HFF-Myc (cell line): ENCODE measurements around the gene LTBP2.

Experiments
- DNase-seq: peaks from one replicate; pipeline ENCODE4 v3.0.0-alpha.2; 2011; ENCODE audit warnings: low read depth; ENCODE audit errors: extremely low read depth
- H3K4me3 ChIP-seq: replicated peaks from 2 replicates; pipeline ENCODE4 v1.5.1; 2011; ENCODE audit warnings: low read depth, mild to moderate bottlenecking, control low read depth, low read length
- CTCF ChIP-seq: IDR thresholded peaks from 2 replicates; pipeline ENCODE4 v1.5.1; 2012; ENCODE audit warnings: mild to moderate bottlenecking, low read depth, low read length, control low read depth; ENCODE audit errors: missing control alignments

Gene LTBP2

GRCh38 chr14:74567219-74567618 is 44.8 kb downstream of the LTBP2 start:
- no peak for DNase-seq
- TF ChIP-seq CTCF = no peak
- H3K4me3 ChIP-seq = no peak overlapping the region

DNA sequence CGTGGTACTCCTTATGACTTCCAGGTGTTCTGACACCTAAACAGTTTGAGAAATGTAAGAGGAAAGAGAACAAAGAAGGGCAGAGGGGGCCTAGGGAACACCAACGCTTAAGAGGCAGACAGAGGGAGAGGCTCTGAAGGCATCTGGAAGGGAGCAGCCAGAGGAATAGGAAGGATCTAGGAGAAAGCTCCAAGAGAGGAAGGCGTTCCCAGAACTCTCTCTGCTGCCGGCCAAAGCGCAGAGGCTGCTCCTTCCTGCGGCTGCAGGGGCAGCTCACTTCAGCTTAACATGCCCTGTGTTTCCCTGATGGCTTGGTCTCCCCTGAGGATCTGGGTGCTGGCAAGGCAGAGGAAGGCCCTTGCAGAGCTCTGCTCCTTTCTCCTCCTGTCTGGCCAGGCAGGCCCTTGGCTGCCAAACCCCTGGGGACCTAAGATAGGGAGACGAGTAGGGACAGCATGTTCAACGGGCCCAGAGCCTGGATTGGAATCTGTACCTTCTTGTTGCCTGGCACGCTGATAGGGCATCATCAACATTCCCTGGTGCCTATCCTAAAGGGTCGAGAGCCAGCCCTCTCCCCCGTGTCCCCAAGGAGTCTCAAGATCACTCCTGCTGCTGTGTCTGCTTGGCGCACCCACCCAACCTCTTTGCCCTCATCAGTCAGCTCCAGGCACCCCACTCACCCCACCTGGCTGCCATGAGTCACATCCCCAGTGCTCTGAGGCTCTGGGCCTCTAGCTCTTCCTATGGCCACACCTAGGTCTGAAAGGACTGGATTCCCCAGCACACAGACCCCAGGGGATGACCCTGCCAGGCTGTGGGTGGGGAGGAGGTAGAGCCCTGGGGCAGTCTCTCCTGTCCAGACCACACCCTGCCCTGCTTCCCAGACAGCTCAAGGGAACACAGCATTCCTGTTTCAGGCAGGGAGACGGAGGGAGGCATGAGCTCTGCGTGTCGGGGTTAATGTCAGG is 45.6 kb downstream of the LTBP2 start:
- no peak overlapping the region for H3K4me3 ChIP-seq
- DNase-seq = no peak
- TF ChIP-seq CTCF = no peak

GRCh38 chr14:74563586-74564159 is 48.4 kb downstream of the LTBP2 start:
- DNase-seq = no peak
- no peak overlapping the region for H3K4me3 ChIP-seq

GRCh38 chr14:74563233-74563585 is 48.8 kb downstream of the LTBP2 start:
- no peak overlapping the region for H3K4me3 ChIP-seq
- no peak for TF ChIP-seq CTCF
- DNase-seq = no peak

More at GRCh38 chr14:74563586-74564159, 48.4 kb downstream of the LTBP2 start:
- TF ChIP-seq CTCF = no peak

DNA sequence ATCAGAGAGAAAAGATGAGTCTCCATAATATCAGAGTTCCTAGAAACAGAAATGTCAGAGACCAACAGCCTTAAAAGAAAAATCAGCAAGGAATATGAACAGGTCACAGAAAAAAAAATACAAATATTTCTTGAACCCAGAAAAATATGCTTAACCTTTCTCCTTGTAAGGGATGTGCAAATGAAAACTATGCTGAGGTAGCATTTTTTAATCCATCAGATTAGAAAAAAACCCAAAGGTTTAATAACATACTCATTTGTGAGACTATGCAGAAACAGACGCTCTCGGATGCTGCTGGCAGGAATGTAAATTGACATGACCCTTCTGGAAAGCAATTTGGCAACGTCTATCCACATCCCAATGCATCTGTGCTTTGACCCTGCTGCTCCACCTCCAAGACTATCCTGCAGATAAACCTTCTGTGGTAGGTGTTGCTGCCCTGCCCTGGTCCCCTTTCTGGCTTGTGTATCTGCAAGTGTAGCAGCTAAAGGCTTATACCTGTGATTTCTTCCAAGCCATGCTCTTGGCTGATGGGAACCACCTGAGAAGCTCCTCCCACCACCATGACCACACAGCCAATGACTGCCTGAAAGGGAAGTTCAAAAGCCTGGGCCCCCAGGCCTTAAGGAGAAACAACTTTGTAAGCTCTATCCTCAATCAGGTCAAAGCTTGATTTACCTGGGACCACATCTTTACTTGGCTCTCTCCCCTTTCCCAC is 49.4 kb downstream of the LTBP2 start:
- no peak overlapping the region for H3K4me3 ChIP-seq
- no peak for DNase-seq
- no peak for TF ChIP-seq CTCF

DNA sequence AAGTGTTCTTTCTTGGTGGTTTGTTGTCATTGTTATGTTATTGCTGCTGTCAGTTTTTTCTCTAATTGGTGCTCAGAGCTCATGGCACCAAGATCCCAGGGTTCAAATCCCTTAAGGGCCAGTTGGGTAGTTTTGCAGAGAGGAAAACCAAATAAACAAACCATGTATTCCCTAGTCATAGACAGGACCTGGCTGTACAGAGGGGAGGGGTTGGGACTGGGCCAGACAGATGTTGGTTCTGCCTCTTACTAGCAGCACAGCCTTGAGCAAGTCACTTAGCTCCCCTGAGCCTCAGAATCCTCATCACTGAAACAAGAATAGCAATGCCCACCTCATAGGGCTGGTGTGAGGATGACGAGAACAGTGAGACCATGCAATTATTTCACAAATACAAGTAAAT is 53.4 kb downstream of the LTBP2 start:
- H3K4me3 ChIP-seq = no peak overlapping the region
- no peak for DNase-seq
- no peak for TF ChIP-seq CTCF
